Measurements from ENCODE around the gene RRM2.

Gene RRM2

DNA sequence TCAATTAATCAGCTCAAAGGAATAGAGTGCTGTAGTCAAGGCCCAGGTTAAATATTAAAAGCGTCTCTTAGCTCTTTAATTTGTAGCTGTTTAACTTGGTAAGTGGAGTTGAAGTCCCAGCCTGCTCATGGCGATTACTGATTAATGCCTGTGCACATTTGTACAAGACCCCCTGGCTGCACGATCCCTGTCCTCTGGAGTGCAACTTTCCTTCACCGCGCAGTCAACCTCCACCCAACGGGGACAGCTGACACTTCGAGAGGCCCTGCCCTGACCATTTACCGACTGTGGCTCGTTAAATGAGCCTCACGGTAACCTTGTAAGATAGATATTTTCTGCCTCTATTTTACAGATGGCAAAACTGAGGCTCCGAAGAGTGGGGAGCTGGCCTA, 36.9 kb upstream of the RRM2 start (continued):
- TF ChIP-seq, protein P1, sequence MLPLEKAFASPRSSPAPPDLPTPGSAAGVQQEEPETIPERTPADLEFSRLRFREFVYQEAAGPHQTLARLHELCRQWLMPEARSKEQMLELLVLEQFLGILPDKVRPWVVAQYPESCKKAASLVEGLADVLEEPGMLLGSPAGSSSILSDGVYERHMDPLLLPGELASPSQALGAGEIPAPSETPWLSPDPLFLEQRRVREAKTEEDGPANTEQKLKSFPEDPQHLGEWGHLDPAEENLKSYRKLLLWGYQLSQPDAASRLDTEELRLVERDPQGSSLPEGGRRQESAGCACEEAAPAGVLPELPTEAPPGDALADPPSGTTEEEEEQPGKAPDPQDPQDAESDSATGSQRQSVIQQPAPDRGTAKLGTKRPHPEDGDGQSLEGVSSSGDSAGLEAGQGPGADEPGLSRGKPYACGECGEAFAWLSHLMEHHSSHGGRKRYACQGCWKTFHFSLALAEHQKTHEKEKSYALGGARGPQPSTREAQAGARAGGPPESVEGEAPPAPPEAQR (tag by site-specific recombination; IDR thresholded peaks at IDR 0.05): no peak
- TF ChIP-seq ZNF121 (tag by site-specific recombination; IDR thresholded peaks at IDR 0.05): no peak
- TF ChIP-seq WT1 (tag by site-specific recombination; IDR thresholded peaks at IDR 0.05): no peak
- no peak for TF ChIP-seq ZNF555 (tag by site-specific recombination; conservative IDR thresholded peaks at IDR 0.05)
- TF ChIP-seq, protein P2, sequence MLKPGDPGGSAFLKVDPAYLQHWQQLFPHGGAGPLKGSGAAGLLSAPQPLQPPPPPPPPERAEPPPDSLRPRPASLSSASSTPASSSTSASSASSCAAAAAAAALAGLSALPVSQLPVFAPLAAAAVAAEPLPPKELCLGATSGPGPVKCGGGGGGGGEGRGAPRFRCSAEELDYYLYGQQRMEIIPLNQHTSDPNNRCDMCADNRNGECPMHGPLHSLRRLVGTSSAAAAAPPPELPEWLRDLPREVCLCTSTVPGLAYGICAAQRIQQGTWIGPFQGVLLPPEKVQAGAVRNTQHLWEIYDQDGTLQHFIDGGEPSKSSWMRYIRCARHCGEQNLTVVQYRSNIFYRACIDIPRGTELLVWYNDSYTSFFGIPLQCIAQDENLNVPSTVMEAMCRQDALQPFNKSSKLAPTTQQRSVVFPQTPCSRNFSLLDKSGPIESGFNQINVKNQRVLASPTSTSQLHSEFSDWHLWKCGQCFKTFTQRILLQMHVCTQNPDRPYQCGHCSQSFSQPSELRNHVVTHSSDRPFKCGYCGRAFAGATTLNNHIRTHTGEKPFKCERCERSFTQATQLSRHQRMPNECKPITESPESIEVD (tag by site-specific recombination; IDR thresholded peaks at IDR 0.05): no peak
- no peak for TF ChIP-seq ZNF791 (tag by site-specific recombination; IDR thresholded peaks at IDR 0.05)

DNA sequence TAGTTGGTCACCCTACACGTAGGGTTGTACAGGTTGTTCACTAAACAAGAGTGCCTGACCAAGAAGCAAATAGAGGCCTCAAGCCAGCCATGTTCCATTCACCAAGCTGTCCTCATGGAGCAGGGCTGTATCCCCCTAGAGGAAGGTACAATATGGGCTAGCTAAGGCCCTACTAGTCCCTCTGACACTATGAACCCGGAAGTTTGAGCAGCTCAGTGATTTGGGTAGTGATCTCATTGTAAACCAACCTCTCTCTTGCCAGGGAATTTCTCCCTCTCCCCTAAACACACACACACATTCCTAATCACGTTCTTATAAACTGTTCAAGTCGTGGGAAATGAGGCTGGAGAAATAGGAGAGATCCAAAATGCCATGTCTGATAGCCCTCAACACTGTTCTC, 35.6 kb upstream of the RRM2 start:
- TF ChIP-seq, protein P2 (tag by site-specific recombination; IDR thresholded peaks at IDR 0.05): no peak
- TF ChIP-seq ZNF248 (tag by site-specific recombination; IDR thresholded peaks at IDR 0.05): no peak
- TF ChIP-seq, protein P1 (tag by site-specific recombination; IDR thresholded peaks at IDR 0.05): no peak
- TF ChIP-seq ZNF624 (tag by site-specific recombination; IDR thresholded peaks at IDR 0.05): no peak
- no peak for TF ChIP-seq ZFP37 (tag by site-specific recombination; IDR thresholded peaks at IDR 0.05)
- TF ChIP-seq REPIN1 (tag by site-specific recombination; IDR thresholded peaks at IDR 0.05; ENCODE audit: low read depth): no peak
- no peak for TF ChIP-seq ZNF76 (tag by site-specific recombination; IDR thresholded peaks at IDR 0.05; ENCODE audit: borderline replicate concordance, low read depth)
- no peak for TF ChIP-seq HIC1 (tag by site-specific recombination; IDR thresholded peaks at IDR 0.05)
- no peak overlapping the region for H3K4me3 ChIP-seq (ENCODE audit: low read depth, low read length)
- H3K36me3 ChIP-seq (ENCODE audit: control insufficient read depth in 2 of 2, insufficient read depth in 1 of 2, low read length in 2 of 2): no peaks in the 10 kb centered on the region
- no peaks in the 10 kb centered on the region for H3K9me3 ChIP-seq (ENCODE audit: control insufficient read depth, insufficient read depth, low read depth, low read length)
- no peak overlapping the region for H3K27ac ChIP-seq (ENCODE audit: extremely low read depth, low read depth, low read length)
- CTCF ChIA-PET: interaction anchor here (1.9 to 6.5 kb wide), 2 partner anchors 10 to 14 kb away, joined by 14 to 46 read pairs; no protein-coding TSS in a partner anchor
- POLR2A ChIA-PET: no interaction called here
- H3K4me1 ChIP-seq (ENCODE audit: control insufficient read depth, insufficient read depth, low read length): 0 out of 2 replicates have a peak, but pooled peaks cover 11% of the 10 kb centered on the region

- H3K4me1 ChIP-seq (ENCODE audit: control insufficient read depth, insufficient read depth, low read length): 0 out of 2 replicates have a peak, but pooled peaks cover 11% of the 10 kb centered on the region
- no peak overlapping the region for H3K4me3 ChIP-seq (ENCODE audit: low read depth, low read length)
- ChIA-PET CTCF (interaction anchor here (0.7 to 6.5 kb wide), 3 partner anchors 10 to 291 kb away, joined by 4 to 46 read pairs (median 14); no protein-coding TSS in a partner anchor), POLR2A (no interaction called here)
- H3K36me3 ChIP-seq (ENCODE audit: control insufficient read depth in 2 of 2, insufficient read depth in 1 of 2, low read length in 2 of 2): no peaks in the 10 kb centered on the region
- peak; percentile 69 for TF ChIP-seq GLIS1 (tag by site-specific recombination; IDR thresholded peaks at IDR 0.05)
- TF ChIP-seq ZBTB11 (tag by site-specific recombination; conservative IDR thresholded peaks at IDR 0.05; ENCODE audit: low read depth): 0 out of 2 replicates have a peak, but pooled peaks have one; percentile 29
- no peak for TF ChIP-seq ZNF362 (tag by site-specific recombination; IDR thresholded peaks at IDR 0.05)
- TF ChIP-seq SCRT2 (tag by site-specific recombination; IDR thresholded peaks at IDR 0.05): 0 out of 2 replicates have a peak, but pooled peaks have one; percentile 9
- TF ChIP-seq ZIC2 (tag by site-specific recombination; IDR thresholded peaks at IDR 0.05): peak; percentile 50
- H3K27ac ChIP-seq (ENCODE audit: extremely low read depth, low read depth, low read length): no peak overlapping the region
- no peaks in the 10 kb centered on the region for H3K9me3 ChIP-seq (ENCODE audit: control insufficient read depth, insufficient read depth, low read depth, low read length)
Measured at GRCh38 chr2:10087360-10087759, 35.2 kb upstream of the RRM2 start.

All from HEK293 (cell line).